Liver (tissue), 9 donors: Measurements from ENCODE around the gene MOK. TPM values are rescaled to one million over a fixed set of nuclear protein-coding genes. Genes with fewer than 3 reads are reported as not detected.

ENCODE experiments used
- DNase-seq: peaks from one replicate; pipeline ENCODE4 v3.0.0-alpha.2; 2017; ENCODE audit warnings: low spot score
- H3K27ac ChIP-seq, 2 donors: one replicate each; pipeline ENCODE4 v1.7.0; 2013; ENCODE audit warnings: inconsistent platforms in 2 of 2, low read length in 2 of 2, control low read depth in 1 of 2, low read depth in 1 of 2, mild to moderate bottlenecking in 1 of 2
- H3K27me3 ChIP-seq, 4 donors: one replicate each; pipeline versions ENCODE4 v1.6.1 to v1.7.0; 2013; ENCODE audit warnings: low read length in 3 of 4, inconsistent platforms in 1 of 4, mild to moderate bottlenecking in 1 of 4, moderate library complexity in 1 of 4; ENCODE audit not compliant: control insufficient read depth in 4 of 4, insufficient read depth in 4 of 4
- H3K36me3 ChIP-seq, 4 donors: one replicate each; pipeline versions ENCODE4 v1.6.1 to v1.7.0; 2013; ENCODE audit warnings: low read length in 3 of 4, mild to moderate bottlenecking in 3 of 4, low read depth in 1 of 4, moderate library complexity in 1 of 4; ENCODE audit not compliant: control insufficient read depth in 4 of 4, insufficient read depth in 3 of 4
- H3K4me1 ChIP-seq, 4 donors: one replicate each; pipeline versions ENCODE4 v1.6.1 to v1.7.0; 2013; ENCODE audit warnings: low read length in 3 of 4, mild to moderate bottlenecking in 3 of 4, moderate library complexity in 1 of 4; ENCODE audit not compliant: control insufficient read depth in 4 of 4, insufficient read depth in 4 of 4
- H3K4me3 ChIP-seq, 3 donors: one replicate each; pipeline versions ENCODE4 v1.6.1 to v1.7.0; 2013; ENCODE audit warnings: low read length in 3 of 3, control low read depth in 1 of 3, low read depth in 1 of 3, mild to moderate bottlenecking in 1 of 3
- H3K9ac ChIP-seq, 2 donors: one replicate each; pipeline ENCODE4 v1.7.0; 2013; ENCODE audit warnings: low read length in 2 of 2, mild to moderate bottlenecking in 2 of 2, moderate library complexity in 2 of 2, control low read depth in 1 of 2, low read depth in 1 of 2
- H3K9me3 ChIP-seq, 4 donors: one replicate each; pipeline versions ENCODE4 v1.6.1 to v1.7.0; 2013; ENCODE audit warnings: low read length in 3 of 4; ENCODE audit not compliant: control insufficient read depth in 4 of 4
- EGR1 ChIP-seq, 2 donors: IDR thresholded peaks; 2 replicates each; pipeline ENCODE4 v1.6.1; 2016 to 2018; ENCODE audit warnings: antibody characterized with exemption in 2 of 2, low read depth in 2 of 2
- FOXA1 ChIP-seq: IDR thresholded peaks from 2 replicates; pipeline ENCODE4 v1.6.1; 2016; ENCODE audit warnings: antibody characterized with exemption
- GABPA ChIP-seq, 2 donors: IDR thresholded peaks in 1 of 2; conservative IDR thresholded peaks in 1 of 2; 2 replicates each; pipeline ENCODE4 v1.6.1; 2016; ENCODE audit warnings: antibody characterized with exemption in 2 of 2, mild to moderate bottlenecking in 1 of 2, moderate library complexity in 1 of 2
- JUND ChIP-seq, 2 donors: IDR thresholded peaks; 2 replicates each; pipeline ENCODE4 v1.6.1; 2016; ENCODE audit warnings: antibody characterized with exemption in 2 of 2
- RAD21 ChIP-seq, 2 donors: IDR thresholded peaks; 2 replicates each; pipeline ENCODE4 v1.6.1; 2016; ENCODE audit warnings: antibody characterized with exemption in 2 of 2, mild to moderate bottlenecking in 2 of 2
- TAF1 ChIP-seq: conservative IDR thresholded peaks from 2 replicates; pipeline ENCODE4 v1.6.1; 2016; ENCODE audit warnings: antibody characterized with exemption, mild to moderate bottlenecking
- YY1 ChIP-seq: IDR thresholded peaks from 2 replicates; pipeline ENCODE4 v1.6.1; 2016; ENCODE audit warnings: antibody characterized with exemption, mild to moderate bottlenecking
- WGBS: extraction: QIAGEN DNeasy Blood & Tissue Kit; methylation state at CpG from one replicate; pipeline ENCODE4 v1.1.7; 2013; 5-methylcytosine and 5-hydroxymethylcytosine counted together
- polyA plus RNA-seq, 2 donors: library from polyadenylated mRNA; stranded (reverse) in 1 of 2; unstranded in 1 of 2; fragments of 200-250 nt in 1 of 2; fragments of >200 nt in 1 of 2; fragmentation: Nextera tagmentation in 1 of 2; extraction: Ambion mirVana in 1 of 2; gene quantifications; one replicate each; pipeline versions ENCODE4 v1.2.1 to v1.2.3, GENCODE V29; 2013 to 2015
- total RNA-seq, 2 donors: library from RNA; depleted of rRNA; stranded (reverse); fragments of >200 nt; gene quantifications; one replicate each; pipeline ENCODE4 v1.2.3, GENCODE V29; 2014
- TF ChIP-seq, protein P1 (sequence below): IDR thresholded peaks from 2 replicates; pipeline ENCODE4 v1.6.1; 2016; ENCODE audit warnings: antibody characterized with exemption, mild to moderate bottlenecking
- TF ChIP-seq, protein P2 (sequence below): IDR thresholded peaks from 2 replicates; pipeline ENCODE4 v1.6.1; 2016; ENCODE audit warnings: antibody characterized with exemption
- TF ChIP-seq, protein P3 (sequence below): IDR thresholded peaks from 2 replicates; pipeline ENCODE4 v1.6.1; 2016; ENCODE audit warnings: antibody characterized with exemption
- donor health status: healthy.
- donor health status: healthy.
- donor health status: healthy.
- donor health status: healthy.
- donor health status: healthy.

MOK gene
- total and polyA plus RNA-seq, 4 donors: 2.4 to 6.4 (median 2.9) TPM

DNA sequence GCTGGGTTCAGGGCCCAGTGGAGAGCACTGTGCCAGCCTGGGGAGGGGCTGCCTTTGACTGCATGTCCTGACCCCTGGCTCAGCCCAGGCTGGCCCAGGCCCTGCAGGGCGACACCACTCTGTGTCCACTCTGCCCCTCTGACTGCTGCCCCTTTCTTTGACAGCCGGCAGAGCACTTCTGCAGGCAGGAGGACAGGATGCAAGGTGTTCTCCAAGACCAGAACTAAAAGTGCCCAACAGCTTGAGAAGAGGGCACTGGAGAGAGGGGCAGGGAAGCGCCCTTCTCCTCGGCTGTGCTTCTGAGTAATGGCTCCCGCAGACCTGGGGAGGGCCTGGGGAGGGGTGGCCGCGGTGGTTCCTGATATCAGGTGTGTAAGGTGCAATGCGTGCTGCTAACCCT, 92.6 kb downstream of the MOK start:
- no peaks in the 10 kb centered on the region for H3K27me3 ChIP-seq
- H3K9me3 ChIP-seq: no peaks in the 10 kb centered on the region
- 96% methylated on average over 8 of the region's 8 CpGs for WGBS
- H3K27ac ChIP-seq: no peak overlapping the region
- H3K4me1 ChIP-seq: peaks cover 0 to 3% (median 0%) of the 10 kb centered on the region in 4 donors
- H3K4me3 ChIP-seq: no peak overlapping the region
- DNase-seq: no peak
- H3K36me3 ChIP-seq: peaks cover 0 to 12% (median 2%) of the 10 kb centered on the region in 4 donors
- no peak for TF ChIP-seq RAD21 (IDR thresholded peaks at IDR 0.05)
- TF ChIP-seq, protein P1, sequence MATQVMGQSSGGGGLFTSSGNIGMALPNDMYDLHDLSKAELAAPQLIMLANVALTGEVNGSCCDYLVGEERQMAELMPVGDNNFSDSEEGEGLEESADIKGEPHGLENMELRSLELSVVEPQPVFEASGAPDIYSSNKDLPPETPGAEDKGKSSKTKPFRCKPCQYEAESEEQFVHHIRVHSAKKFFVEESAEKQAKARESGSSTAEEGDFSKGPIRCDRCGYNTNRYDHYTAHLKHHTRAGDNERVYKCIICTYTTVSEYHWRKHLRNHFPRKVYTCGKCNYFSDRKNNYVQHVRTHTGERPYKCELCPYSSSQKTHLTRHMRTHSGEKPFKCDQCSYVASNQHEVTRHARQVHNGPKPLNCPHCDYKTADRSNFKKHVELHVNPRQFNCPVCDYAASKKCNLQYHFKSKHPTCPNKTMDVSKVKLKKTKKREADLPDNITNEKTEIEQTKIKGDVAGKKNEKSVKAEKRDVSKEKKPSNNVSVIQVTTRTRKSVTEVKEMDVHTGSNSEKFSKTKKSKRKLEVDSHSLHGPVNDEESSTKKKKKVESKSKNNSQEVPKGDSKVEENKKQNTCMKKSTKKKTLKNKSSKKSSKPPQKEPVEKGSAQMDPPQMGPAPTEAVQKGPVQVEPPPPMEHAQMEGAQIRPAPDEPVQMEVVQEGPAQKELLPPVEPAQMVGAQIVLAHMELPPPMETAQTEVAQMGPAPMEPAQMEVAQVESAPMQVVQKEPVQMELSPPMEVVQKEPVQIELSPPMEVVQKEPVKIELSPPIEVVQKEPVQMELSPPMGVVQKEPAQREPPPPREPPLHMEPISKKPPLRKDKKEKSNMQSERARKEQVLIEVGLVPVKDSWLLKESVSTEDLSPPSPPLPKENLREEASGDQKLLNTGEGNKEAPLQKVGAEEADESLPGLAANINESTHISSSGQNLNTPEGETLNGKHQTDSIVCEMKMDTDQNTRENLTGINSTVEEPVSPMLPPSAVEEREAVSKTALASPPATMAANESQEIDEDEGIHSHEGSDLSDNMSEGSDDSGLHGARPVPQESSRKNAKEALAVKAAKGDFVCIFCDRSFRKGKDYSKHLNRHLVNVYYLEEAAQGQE: no peak
- TF ChIP-seq, protein P2, sequence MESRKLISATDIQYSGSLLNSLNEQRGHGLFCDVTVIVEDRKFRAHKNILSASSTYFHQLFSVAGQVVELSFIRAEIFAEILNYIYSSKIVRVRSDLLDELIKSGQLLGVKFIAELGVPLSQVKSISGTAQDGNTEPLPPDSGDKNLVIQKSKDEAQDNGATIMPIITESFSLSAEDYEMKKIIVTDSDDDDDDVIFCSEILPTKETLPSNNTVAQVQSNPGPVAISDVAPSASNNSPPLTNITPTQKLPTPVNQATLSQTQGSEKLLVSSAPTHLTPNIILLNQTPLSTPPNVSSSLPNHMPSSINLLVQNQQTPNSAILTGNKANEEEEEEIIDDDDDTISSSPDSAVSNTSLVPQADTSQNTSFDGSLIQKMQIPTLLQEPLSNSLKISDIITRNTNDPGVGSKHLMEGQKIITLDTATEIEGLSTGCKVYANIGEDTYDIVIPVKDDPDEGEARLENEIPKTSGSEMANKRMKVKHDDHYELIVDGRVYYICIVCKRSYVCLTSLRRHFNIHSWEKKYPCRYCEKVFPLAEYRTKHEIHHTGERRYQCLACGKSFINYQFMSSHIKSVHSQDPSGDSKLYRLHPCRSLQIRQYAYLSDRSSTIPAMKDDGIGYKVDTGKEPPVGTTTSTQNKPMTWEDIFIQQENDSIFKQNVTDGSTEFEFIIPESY: no peak
- TF ChIP-seq GABPA (IDR thresholded peaks at IDR 0.05 in 1 of 2, conservative IDR thresholded peaks at IDR 0.05 in 1 of 2): no peak
- TF ChIP-seq, protein P3, sequence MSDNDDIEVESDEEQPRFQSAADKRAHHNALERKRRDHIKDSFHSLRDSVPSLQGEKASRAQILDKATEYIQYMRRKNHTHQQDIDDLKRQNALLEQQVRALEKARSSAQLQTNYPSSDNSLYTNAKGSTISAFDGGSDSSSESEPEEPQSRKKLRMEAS: no peak
- no peak overlapping the region for H3K9ac ChIP-seq

DNA sequence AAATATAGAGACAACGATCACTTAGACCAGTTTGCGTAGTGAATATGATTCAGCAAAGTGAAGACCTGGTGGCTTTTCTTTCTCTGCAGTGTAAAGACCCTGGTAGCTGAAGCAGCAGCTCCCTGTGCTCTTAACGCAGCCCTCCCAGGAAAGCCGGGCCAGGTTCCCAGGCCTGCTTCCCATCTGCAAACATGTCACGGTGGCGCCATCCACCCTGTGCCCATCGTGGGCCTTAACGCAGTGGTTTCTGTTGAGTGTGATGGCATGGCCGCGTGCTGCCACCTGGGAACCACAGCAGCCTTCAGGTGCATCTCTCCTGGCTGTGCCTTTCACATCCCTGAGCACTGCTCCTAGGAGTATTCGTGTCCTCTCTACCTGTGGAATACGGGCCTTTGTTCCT, 93.7 kb downstream of the MOK start:
- H3K27ac ChIP-seq: no peak overlapping the region
- no peak overlapping the region for H3K4me3 ChIP-seq
- TF ChIP-seq, protein P1: no peak
- TF ChIP-seq TAF1: no peak
- no peak for TF ChIP-seq EGR1 (IDR thresholded peaks at IDR 0.05; ENCODE audit: low read depth in 2 of 2)
- no peak for TF ChIP-seq JUND (IDR thresholded peaks at IDR 0.05)
- TF ChIP-seq, protein P2: no peak
- TF ChIP-seq YY1: no peak
- no peak for TF ChIP-seq RAD21 (IDR thresholded peaks at IDR 0.05)
- no peak for TF ChIP-seq FOXA1
- no peaks in the 10 kb centered on the region for H3K27me3 ChIP-seq
- DNase-seq: no peak
- H3K9me3 ChIP-seq: no peaks in the 10 kb centered on the region
- peaks cover 0 to 3% (median 0%) of the 10 kb centered on the region in 4 donors for H3K4me1 ChIP-seq
- no peak overlapping the region for H3K9ac ChIP-seq
- peaks cover 0 to 12% (median 2%) of the 10 kb centered on the region in 4 donors for H3K36me3 ChIP-seq
- WGBS: 97% methylated on average over 12 of the region's 12 CpGs
